OCI-LY7 (cell line): Measurements from ENCODE around the gene PSMD3.

ENCODE experiments used
- EZH2phosphoT487 ChIP-seq: fragments of 200-600 bp; sonication (generic); IDR thresholded peaks from 2 replicates; pipeline ENCODE4 v1.6.1; 2018; ENCODE audit warnings: low read depth, borderline replicate concordance, mild to moderate bottlenecking, mixed run types, antibody characterized with exemption, low read length, moderate library complexity, mixed read lengths
- TF ChIP-seq, protein P1 (sequence below): fragments of 200-600 bp; sonication (generic); conservative IDR thresholded peaks from 2 replicates; pipeline ENCODE4 v1.5.1; 2014; ENCODE audit warnings: mild to moderate bottlenecking, antibody characterized with exemption, low read length, moderate library complexity, mixed read lengths

DNA sequence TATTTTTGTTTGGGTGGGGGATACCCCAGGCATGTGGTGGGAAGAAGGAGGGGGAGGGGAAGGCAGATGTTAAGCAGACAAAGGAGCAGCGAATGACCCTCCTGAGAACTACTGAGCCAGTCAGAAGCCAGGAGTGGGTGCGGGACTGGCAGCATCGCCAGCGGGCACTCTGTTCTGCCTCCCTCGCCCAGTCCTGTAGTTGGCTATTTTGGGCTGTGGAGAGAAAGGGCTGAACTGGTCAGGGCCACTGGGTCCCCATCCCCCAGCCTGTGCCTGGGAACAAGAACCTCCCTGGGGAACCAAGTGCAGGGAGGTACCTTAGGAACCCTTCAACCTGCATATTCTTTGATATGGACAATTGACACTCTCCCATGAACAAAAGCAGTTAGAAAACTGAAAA is 46.7 kb upstream of the PSMD3 start:
- TF ChIP-seq, protein P1, sequence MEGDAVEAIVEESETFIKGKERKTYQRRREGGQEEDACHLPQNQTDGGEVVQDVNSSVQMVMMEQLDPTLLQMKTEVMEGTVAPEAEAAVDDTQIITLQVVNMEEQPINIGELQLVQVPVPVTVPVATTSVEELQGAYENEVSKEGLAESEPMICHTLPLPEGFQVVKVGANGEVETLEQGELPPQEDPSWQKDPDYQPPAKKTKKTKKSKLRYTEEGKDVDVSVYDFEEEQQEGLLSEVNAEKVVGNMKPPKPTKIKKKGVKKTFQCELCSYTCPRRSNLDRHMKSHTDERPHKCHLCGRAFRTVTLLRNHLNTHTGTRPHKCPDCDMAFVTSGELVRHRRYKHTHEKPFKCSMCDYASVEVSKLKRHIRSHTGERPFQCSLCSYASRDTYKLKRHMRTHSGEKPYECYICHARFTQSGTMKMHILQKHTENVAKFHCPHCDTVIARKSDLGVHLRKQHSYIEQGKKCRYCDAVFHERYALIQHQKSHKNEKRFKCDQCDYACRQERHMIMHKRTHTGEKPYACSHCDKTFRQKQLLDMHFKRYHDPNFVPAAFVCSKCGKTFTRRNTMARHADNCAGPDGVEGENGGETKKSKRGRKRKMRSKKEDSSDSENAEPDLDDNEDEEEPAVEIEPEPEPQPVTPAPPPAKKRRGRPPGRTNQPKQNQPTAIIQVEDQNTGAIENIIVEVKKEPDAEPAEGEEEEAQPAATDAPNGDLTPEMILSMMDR: no peak
- TF ChIP-seq EZH2phosphoT487: no peak
